Activated CD4-positive, CD25-positive, alpha-beta regulatory T cell treated with anti-CD3 and anti-CD28 coated beads, Interleukin-2, amount 50 U/mL, for 24 hours (primary cell): ENCODE data around the gene SEMA6B.

Experiments used
- ATAC-seq, 2 donors: fragments of 150-1000 bp; cut with Tn5 transposase; one replicate each; pipeline ENCODE4 v1.10.0; 2021; ENCODE audit warnings: mild to moderate bottlenecking in 1 of 2, moderate library complexity in 1 of 2

SEMA6B gene

GRCh38 chr19:4522291-4523002 is 37.0 kb downstream of the SEMA6B start:
- ATAC-seq: no peak

GRCh38 chr19:4521888-4522242 is 37.6 kb downstream of the SEMA6B start:
- no peak for ATAC-seq

GRCh38 chr19:4521170-4521887 is 38.2 kb downstream of the SEMA6B start:
- no peak for ATAC-seq

GRCh38 chr19:4519521-4520277 is 39.8 kb downstream of the SEMA6B start:
- ATAC-seq: no peak

- ATAC-seq: no peak
Observed at GRCh38 chr19:4519172-4519496, 40.4 kb downstream of the SEMA6B start.

- no peak for ATAC-seq
Observed at GRCh38 chr19:4518345-4519171, 40.9 kb downstream of the SEMA6B start, which contains the start of gene PLIN4. TSS of gene PLIN4 (minus strand) at chr19:4518486. CDS start at chr19:4518272, 214 bp downstream.

GRCh38 chr19:4517451-4518057 is 41.9 kb downstream of the SEMA6B start:
- no peak for ATAC-seq

GRCh38 chr19:4516939-4517300 is 42.6 kb downstream of the SEMA6B start:
- ATAC-seq: no peak

- no peak for ATAC-seq
Observed at GRCh38 chr19:4516199-4516938, 43.1 kb downstream of the SEMA6B start.

GRCh38 chr19:4515732-4516131 is 43.8 kb downstream of the SEMA6B start:
- ATAC-seq: no peak

GRCh38 chr19:4513248-4513647 is 46.2 kb downstream of the SEMA6B start:
- no peak for ATAC-seq

- ATAC-seq: no peak
Observed at GRCh38 chr19:4512070-4512469, 47.4 kb downstream of the SEMA6B start.

- no peak for ATAC-seq
Observed at GRCh38 chr19:4511300-4512054, 48.0 kb downstream of the SEMA6B start.

- ATAC-seq: no peak
Observed at GRCh38 chr19:4510435-4511255, 48.8 kb downstream of the SEMA6B start.

- no peak for ATAC-seq
Observed at GRCh38 chr19:4508698-4509097, 50.8 kb downstream of the SEMA6B start.

GRCh38 chr19:4507804-4508203 is 51.7 kb downstream of the SEMA6B start:
- ATAC-seq: no peak

GRCh38 chr19:4507150-4507452 is 52.4 kb downstream of the SEMA6B start:
- no peak for ATAC-seq

GRCh38 chr19:4506449-4507149 is 52.9 kb downstream of the SEMA6B start:
- ATAC-seq: no peak
